HG03103 (cell line): Measurements from ENCODE around the gene VSTM2L.

Experiments used
- ATAC-seq: cut with Tn5 transposase; IDR thresholded peaks from one replicate; pipeline ENCODE4 v1.9.1; 2021; ENCODE audit warnings: low read depth; ENCODE audit not compliant: unreplicated experiment

Gene VSTM2L

GRCh38 chr20:37877832-37878772, 24.8 kb upstream of the VSTM2L start:
- no peak for ATAC-seq

GRCh38 chr20:37878835-37879599, 23.9 kb upstream of the VSTM2L start:
- ATAC-seq = no peak

GRCh38 chr20:37879843-37880242, 23.1 kb upstream of the VSTM2L start:
- ATAC-seq = no peak

- no peak for ATAC-seq
Measured at GRCh38 chr20:37880726-37881591, 22.0 kb upstream of the VSTM2L start.

GRCh38 chr20:37881601-37882343, 21.2 kb upstream of the VSTM2L start:
- ATAC-seq = no peak

GRCh38 chr20:37882961-37883712, 19.8 kb upstream of the VSTM2L start:
- ATAC-seq = no peak

GRCh38 chr20:37885042-37885441, 17.9 kb upstream of the VSTM2L start:
- no peak for ATAC-seq

GRCh38 chr20:37885593-37886503, 17.1 kb upstream of the VSTM2L start:
- no peak for ATAC-seq

GRCh38 chr20:37886851-37887297, 16.1 kb upstream of the VSTM2L start:
- no peak for ATAC-seq

GRCh38 chr20:37888641-37889040, 14.3 kb upstream of the VSTM2L start:
- ATAC-seq = no peak

GRCh38 chr20:37890108-37890507, 12.8 kb upstream of the VSTM2L start:
- no peak for ATAC-seq

- ATAC-seq = no peak
Measured at GRCh38 chr20:37890643-37891042, 12.3 kb upstream of the VSTM2L start.

GRCh38 chr20:37892001-37892400, 10.9 kb upstream of the VSTM2L start:
- ATAC-seq = no peak

- no peak for ATAC-seq
Measured at GRCh38 chr20:37893566-37894241, 9.2 kb upstream of the VSTM2L start.

GRCh38 chr20:37894454-37894853, 8.5 kb upstream of the VSTM2L start:
- ATAC-seq = no peak

GRCh38 chr20:37895166-37895565, 7.8 kb upstream of the VSTM2L start:
- ATAC-seq = no peak

GRCh38 chr20:37896932-37897548, 5.9 kb upstream of the VSTM2L start:
- no peak for ATAC-seq
